ENCODE measurements around the gene TSHZ1.

TSHZ1 gene

DNA sequence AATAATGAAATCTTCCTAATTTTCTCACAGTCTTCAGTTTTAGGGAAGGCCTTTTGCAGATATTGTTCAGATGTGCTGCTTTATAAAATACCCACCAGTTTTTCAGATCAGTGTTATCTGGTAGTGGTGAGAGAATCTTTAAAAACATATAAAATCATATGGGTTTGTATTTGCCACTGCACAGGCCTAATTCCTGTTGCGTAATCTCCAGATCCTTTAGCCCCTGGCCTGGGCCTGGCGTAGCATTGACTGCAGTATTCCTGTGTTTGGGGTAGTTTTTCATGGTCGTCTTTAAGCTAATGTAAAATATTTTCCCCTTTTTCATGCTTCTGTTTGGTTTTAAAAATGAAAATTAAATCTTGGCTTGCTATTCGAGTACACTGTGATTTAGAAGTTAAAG lies 43.2 kb downstream of the TSHZ1 start:
- no peak overlapping the region for H3K9ac ChIP-seq (ENCODE audit: low read depth, low read length)
- WGBS: 94% methylated on average over 4 of the region's 4 CpGs

DNA sequence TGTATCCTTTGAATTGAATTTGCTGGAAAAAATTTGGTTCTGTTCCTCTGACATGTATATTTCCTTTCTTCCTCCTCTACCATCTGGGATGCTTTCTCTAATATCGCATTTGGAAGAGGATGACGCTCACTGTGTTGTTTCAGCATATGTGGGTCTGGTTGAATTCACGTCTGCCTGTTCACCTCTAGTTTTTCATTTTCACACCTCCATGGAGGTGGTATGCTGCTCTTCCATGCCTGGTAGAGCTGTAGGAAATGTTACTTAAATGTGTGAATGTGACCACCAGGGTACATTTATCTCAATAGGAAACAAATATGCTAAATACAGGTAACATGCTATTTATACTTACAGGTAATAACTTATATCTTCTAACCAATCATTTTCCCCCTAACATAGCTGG lies 44.5 kb downstream of the TSHZ1 start:
- Histone ChIP-seq H3K4me1 (ENCODE audit: insufficient read depth, low read length) (no peaks in the 10 kb centered on the region), H3K9me3 (ENCODE audit: insufficient read depth, low read depth, low read length) (no peaks in the 10 kb centered on the region), H3K36me3 (ENCODE audit: insufficient read depth, low read length) (no peaks in the 10 kb centered on the region), H3K27me3 (ENCODE audit: insufficient read depth, low read length) (no peaks in the 10 kb centered on the region), H3K4me3 (ENCODE audit: low read length) (no peak overlapping the region), H3K9ac (ENCODE audit: low read depth, low read length) (no peak overlapping the region), H3K27ac (ENCODE audit: low read depth, low read length) (no peak overlapping the region)
- WGBS: no CpG with 5 or more reads among the region's 3 CpGs

More for the DNA sequence above, 43.2 kb downstream of the TSHZ1 start:
- H3K36me3 ChIP-seq (ENCODE audit: insufficient read depth, low read length): no peaks in the 10 kb centered on the region
- no peaks in the 10 kb centered on the region for H3K4me1 ChIP-seq (ENCODE audit: insufficient read depth, low read length)
- H3K9me3 ChIP-seq (ENCODE audit: insufficient read depth, low read depth, low read length): no peaks in the 10 kb centered on the region
- H3K27me3 ChIP-seq (ENCODE audit: insufficient read depth, low read length): no peaks in the 10 kb centered on the region
- H3K27ac ChIP-seq (ENCODE audit: low read depth, low read length): no peak overlapping the region
- H3K4me3 ChIP-seq (ENCODE audit: low read length): no peak overlapping the region

DNA sequence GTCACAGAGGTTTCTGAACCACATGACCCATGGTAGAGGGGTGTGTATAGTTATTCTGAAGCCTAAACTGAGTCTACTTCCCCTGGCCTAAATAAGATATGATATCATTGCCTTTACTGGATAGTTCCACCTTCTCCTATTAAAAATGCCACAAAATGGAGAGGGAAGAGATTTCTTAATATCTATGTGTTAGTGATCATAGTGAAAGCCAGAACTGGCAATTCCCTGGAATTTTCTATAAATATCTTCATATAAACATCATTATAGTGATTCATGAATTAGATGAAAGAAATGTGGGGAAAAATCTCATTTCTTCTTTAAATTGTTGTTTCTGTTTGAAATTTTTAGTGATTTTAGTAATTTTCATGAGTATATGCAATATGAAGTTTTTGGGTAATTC lies 45.8 kb downstream of the TSHZ1 start:
- no peaks in the 10 kb centered on the region for H3K27me3 ChIP-seq (ENCODE audit: insufficient read depth, low read length)
- H3K4me1 ChIP-seq (ENCODE audit: insufficient read depth, low read length): no peaks in the 10 kb centered on the region
- no peak overlapping the region for H3K27ac ChIP-seq (ENCODE audit: low read depth, low read length)
- H3K9me3 ChIP-seq (ENCODE audit: insufficient read depth, low read depth, low read length): no peaks in the 10 kb centered on the region
- no peaks in the 10 kb centered on the region for H3K36me3 ChIP-seq (ENCODE audit: insufficient read depth, low read length)
- H3K4me3 ChIP-seq (ENCODE audit: low read length): no peak overlapping the region
- no peak overlapping the region for H3K9ac ChIP-seq (ENCODE audit: low read depth, low read length)

DNA sequence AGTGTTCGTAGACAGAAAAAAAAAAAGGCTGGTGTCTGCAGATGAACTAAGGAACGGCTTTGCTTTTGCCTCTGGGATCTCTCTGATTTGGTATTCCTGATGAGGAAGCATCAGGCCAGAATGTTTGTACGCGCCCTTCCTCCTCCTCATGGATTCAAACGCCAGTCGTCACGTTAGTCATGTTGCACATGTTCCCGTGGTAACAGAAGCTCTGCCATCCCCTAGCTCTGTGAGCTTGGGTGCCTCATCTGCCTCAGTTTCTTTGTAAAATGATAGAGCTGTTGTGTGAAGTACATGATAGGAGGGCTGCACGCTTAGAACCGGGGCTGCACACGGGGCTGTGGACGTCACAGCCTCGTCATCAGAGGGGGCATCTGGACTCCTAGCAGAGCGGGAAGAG lies 47.0 kb downstream of the TSHZ1 start:
- Histone ChIP-seq H3K27ac (ENCODE audit: low read depth, low read length) (no peak overlapping the region), H3K4me3 (ENCODE audit: low read length) (no peak overlapping the region), H3K9me3 (ENCODE audit: insufficient read depth, low read depth, low read length) (no peaks in the 10 kb centered on the region), H3K9ac (ENCODE audit: low read depth, low read length) (no peak overlapping the region), H3K27me3 (ENCODE audit: insufficient read depth, low read length) (no peaks in the 10 kb centered on the region), H3K36me3 (ENCODE audit: insufficient read depth, low read length) (no peaks in the 10 kb centered on the region), H3K4me1 (ENCODE audit: insufficient read depth, low read length) (no peaks in the 10 kb centered on the region)
- 94% methylated on average over 14 of the region's 14 CpGs for WGBS

DNA sequence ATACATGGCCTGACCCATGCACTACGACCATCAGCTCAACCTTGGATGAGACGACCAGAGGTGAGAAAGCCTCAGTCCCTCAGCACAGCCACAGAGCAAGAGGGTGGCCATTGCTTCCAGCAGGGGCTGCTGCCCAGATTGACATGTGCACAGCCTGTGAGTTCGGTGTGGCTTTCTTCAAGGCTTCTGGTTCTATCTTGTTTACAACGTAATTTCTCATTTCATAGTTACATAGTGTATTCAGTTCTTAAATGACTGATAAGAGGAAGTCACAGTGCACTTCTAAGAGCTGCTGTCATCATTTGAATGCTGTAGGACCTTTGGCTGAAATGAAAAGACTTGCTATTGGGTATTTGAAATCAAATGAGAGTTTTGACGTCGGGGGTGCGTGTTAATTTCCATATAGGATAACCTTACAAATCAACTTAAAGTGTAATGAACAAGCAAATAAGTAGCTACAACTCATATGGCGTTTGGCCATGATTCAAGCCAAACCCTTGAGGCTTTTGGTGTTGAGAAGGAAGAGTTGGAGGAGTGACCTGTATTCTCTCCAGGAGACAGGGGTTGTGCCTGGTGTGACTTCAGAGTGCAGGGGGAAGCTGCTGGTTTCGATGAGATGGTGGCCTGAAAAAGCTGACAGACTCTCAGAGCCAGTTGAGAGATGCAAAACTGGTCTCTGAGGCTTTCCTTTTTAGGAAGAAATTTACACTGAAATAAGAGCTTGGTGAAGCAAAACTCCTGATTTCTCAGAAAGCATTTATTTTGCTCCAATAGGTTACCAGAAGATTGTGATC lies 51.0 kb downstream of the TSHZ1 start:
- Histone ChIP-seq H3K27ac (ENCODE audit: low read depth, low read length) (no peak overlapping the region), H3K4me1 (ENCODE audit: insufficient read depth, low read length) (no peaks in the 10 kb centered on the region), H3K36me3 (ENCODE audit: insufficient read depth, low read length) (no peaks in the 10 kb centered on the region), H3K27me3 (ENCODE audit: insufficient read depth, low read length) (no peaks in the 10 kb centered on the region), H3K9me3 (ENCODE audit: insufficient read depth, low read depth, low read length) (no peaks in the 10 kb centered on the region), H3K4me3 (ENCODE audit: low read length) (no peak overlapping the region), H3K9ac (ENCODE audit: low read depth, low read length) (no peak overlapping the region)
- 82% methylated on average over 7 of the region's 9 CpGs for WGBS

DNA sequence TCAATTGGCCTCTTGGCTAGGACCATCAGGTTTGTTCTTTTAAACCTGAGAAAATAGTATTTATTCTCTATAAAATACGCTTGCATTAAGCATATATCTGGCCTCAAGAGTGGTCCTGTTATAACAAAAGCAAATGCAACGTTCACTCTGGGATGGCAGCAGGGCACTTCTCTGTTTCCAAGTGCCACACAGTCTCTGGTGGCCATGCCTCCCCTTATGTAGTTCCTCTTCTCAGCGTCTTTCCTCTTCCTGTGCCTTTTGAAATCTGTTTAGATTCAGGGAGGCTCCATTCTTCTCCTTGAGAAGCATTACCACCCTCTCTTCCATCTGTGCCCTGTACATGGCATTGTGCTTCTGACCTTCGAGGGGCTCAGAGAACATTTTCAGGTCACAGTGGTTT lies 51.9 kb downstream of the TSHZ1 start:
- 89% methylated on average over 4 of the region's 4 CpGs for WGBS
- H3K9me3 ChIP-seq (ENCODE audit: insufficient read depth, low read depth, low read length): no peaks in the 10 kb centered on the region
- no peak overlapping the region for H3K27ac ChIP-seq (ENCODE audit: low read depth, low read length)
- no peaks in the 10 kb centered on the region for H3K27me3 ChIP-seq (ENCODE audit: insufficient read depth, low read length)
- no peaks in the 10 kb centered on the region for H3K36me3 ChIP-seq (ENCODE audit: insufficient read depth, low read length)
- no peak overlapping the region for H3K9ac ChIP-seq (ENCODE audit: low read depth, low read length)
- H3K4me3 ChIP-seq (ENCODE audit: low read length): no peak overlapping the region
- no peaks in the 10 kb centered on the region for H3K4me1 ChIP-seq (ENCODE audit: insufficient read depth, low read length)

DNA sequence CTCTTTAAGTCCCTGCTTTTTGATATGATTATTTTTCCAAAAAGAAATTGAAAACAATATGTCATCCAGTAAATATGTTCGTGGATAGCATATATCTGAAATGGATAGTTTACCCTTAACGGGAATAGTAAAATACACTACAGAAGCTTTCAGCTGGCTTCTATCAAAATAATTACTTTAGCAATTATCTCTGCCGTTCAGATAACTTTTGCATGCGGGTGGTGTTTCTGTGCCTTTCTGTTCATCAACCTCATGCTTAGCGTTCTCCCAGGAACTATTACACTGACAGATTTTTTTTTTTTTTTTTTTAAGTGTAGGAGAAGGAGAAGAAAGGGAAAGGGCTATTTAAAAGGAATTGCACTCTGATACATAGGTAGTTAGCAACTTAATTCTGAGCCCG lies 53.6 kb downstream of the TSHZ1 start:
- Histone ChIP-seq H3K9me3 (ENCODE audit: insufficient read depth, low read depth, low read length) (no peaks in the 10 kb centered on the region), H3K4me3 (ENCODE audit: low read length) (no peak overlapping the region), H3K27ac (ENCODE audit: low read depth, low read length) (no peak overlapping the region), H3K9ac (ENCODE audit: low read depth, low read length) (no peak overlapping the region), H3K36me3 (ENCODE audit: insufficient read depth, low read length) (no peaks in the 10 kb centered on the region), H3K4me1 (ENCODE audit: insufficient read depth, low read length) (no peaks in the 10 kb centered on the region), H3K27me3 (ENCODE audit: insufficient read depth, low read length) (no peaks in the 10 kb centered on the region)
- 92% methylated on average over 5 of the region's 6 CpGs for WGBS

DNA sequence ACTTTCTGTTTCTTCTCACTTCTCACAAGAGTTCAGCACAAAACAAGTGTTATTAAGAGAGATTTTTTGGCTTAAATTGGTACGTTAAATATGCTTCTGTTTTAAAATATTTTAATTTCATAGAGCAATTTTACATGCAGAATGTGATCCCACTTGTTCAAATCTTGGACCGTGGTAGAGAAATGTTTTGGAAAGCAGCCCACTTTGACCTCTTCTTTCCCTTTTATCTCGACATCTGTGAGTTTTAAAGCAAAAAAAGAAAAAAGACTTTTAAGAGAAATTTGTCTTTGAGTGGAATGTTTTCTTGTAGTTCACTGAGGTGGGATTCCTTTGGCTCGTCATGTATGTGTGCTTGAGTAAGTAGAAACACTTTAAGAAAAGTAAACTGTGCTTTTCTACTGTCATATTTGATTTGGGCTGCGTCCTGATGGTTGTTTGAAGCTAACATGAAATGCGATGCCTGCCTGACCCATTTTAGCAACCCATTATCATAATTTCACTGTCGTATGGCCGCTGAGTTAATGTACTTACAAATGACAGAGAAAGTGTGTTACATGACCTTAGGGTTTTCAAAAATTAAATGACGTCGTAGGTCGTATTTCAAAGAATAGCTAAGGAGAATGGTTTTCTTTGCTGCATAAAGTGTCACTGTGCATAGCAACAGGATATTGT lies 54.5 kb downstream of the TSHZ1 start:
- H3K4me1 ChIP-seq (ENCODE audit: insufficient read depth, low read length): no peaks in the 10 kb centered on the region
- no peak overlapping the region for H3K9ac ChIP-seq (ENCODE audit: low read depth, low read length)
- no peak overlapping the region for H3K27ac ChIP-seq (ENCODE audit: low read depth, low read length)
- H3K9me3 ChIP-seq (ENCODE audit: insufficient read depth, low read depth, low read length): no peaks in the 10 kb centered on the region
- WGBS: 94% methylated on average over 10 of the region's 11 CpGs
- no peaks in the 10 kb centered on the region for H3K36me3 ChIP-seq (ENCODE audit: insufficient read depth, low read length)
- H3K27me3 ChIP-seq (ENCODE audit: insufficient read depth, low read length): no peaks in the 10 kb centered on the region
- H3K4me3 ChIP-seq (ENCODE audit: low read length): no peak overlapping the region

DNA sequence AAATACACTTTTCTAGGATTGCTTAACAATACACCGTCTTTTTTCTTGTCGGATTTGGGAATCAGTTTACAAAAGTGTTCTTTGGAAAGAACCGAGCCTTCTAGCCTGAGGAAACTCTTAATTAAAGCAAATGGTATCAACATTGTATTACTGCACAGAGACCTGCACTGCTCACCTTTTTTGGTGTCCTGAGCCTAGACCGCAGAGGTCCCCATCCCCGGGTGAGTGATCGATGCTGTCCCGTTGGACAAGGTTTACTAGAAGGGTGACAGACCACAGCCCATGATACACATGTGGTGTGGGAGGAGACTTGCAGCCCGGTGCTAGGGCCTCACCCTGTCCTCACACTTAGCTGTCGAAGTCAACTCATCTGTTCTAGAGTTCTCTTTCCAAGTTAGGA lies 55.3 kb downstream of the TSHZ1 start:
- H3K9ac ChIP-seq (ENCODE audit: low read depth, low read length): no peak overlapping the region
- H3K4me1 ChIP-seq (ENCODE audit: insufficient read depth, low read length): no peaks in the 10 kb centered on the region
- WGBS: 94% methylated on average over 9 of the region's 9 CpGs
- no peak overlapping the region for H3K27ac ChIP-seq (ENCODE audit: low read depth, low read length)
- no peaks in the 10 kb centered on the region for H3K36me3 ChIP-seq (ENCODE audit: insufficient read depth, low read length)
- no peaks in the 10 kb centered on the region for H3K9me3 ChIP-seq (ENCODE audit: insufficient read depth, low read depth, low read length)
- no peak overlapping the region for H3K4me3 ChIP-seq (ENCODE audit: low read length)
- no peaks in the 10 kb centered on the region for H3K27me3 ChIP-seq (ENCODE audit: insufficient read depth, low read length)

DNA sequence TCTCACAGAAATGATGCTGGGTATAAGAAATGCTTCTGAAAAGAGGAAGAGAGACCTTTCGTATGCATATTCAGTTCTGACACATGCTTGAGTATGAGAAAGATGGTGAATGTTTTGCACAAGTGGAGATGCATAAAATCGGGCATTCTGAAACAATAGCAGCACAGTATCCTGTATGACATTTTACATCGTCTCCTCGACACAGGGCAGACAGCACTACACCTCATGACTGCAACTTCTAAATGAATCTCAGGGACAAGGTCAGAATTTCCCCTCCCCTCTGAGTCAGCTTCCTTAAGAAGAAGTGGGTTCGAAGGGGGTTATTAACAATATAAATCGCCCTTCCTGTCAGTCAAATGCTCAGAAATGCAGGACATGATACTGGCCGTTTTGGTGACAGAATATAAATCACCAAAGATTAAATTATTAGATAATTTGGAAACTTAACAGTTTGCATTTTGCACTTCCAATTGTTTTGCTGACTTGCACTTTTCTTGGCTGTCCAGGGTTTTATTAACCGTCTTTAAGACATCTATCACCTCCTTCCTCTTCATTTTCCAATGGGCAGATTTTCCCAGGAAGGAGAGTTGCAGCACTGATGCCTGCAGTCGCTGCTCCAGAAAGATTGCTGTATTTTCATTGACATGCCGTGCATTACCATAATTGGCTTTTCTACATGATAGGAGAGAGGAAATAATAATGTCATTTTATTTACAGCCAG lies 57.2 kb downstream of the TSHZ1 start:
- Histone ChIP-seq H3K27me3 (ENCODE audit: insufficient read depth, low read length) (no peaks in the 10 kb centered on the region), H3K9ac (ENCODE audit: low read depth, low read length) (no peak overlapping the region), H3K4me1 (ENCODE audit: insufficient read depth, low read length) (no peaks in the 10 kb centered on the region), H3K36me3 (ENCODE audit: insufficient read depth, low read length) (no peaks in the 10 kb centered on the region), H3K27ac (ENCODE audit: low read depth, low read length) (no peak overlapping the region), H3K4me3 (ENCODE audit: low read length) (no peak overlapping the region), H3K9me3 (ENCODE audit: insufficient read depth, low read depth, low read length) (no peaks in the 10 kb centered on the region)
- WGBS: 88% methylated on average over 9 of the region's 10 CpGs

DNA sequence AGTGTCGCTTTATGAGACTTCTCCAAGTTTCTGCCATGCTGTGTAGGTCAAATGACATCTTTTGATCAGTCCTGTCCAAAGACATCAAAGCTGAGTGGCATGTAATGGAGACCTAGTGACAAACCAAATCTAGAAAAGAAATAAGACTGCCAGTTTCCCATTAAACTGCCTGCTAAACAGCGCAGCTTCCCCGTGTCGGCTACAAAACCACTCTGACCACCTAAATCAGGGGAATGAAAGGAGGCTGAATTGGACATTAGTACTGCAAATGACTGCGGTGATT lies 57.7 kb downstream of the TSHZ1 start:
- no peak overlapping the region for H3K27ac ChIP-seq (ENCODE audit: low read depth, low read length)
- WGBS: 95% methylated on average over 5 of the region's 5 CpGs
- no peak overlapping the region for H3K9ac ChIP-seq (ENCODE audit: low read depth, low read length)
- H3K9me3 ChIP-seq (ENCODE audit: insufficient read depth, low read depth, low read length): no peaks in the 10 kb centered on the region
- H3K36me3 ChIP-seq (ENCODE audit: insufficient read depth, low read length): no peaks in the 10 kb centered on the region
- no peak overlapping the region for H3K4me3 ChIP-seq (ENCODE audit: low read length)
- no peaks in the 10 kb centered on the region for H3K4me1 ChIP-seq (ENCODE audit: insufficient read depth, low read length)
- H3K27me3 ChIP-seq (ENCODE audit: insufficient read depth, low read length): no peaks in the 10 kb centered on the region

Data from HUES64 (cell line).